SU-DHL-6 (cell line): ENCODE results near the gene TSPAN31.

Source experiments
- CTCF ChIP-seq: fragments of 200-600 bp; sonication (generic); IDR thresholded peaks from one replicate; pipeline ENCODE4 v1.5.1; 2017; ENCODE audit warnings: antibody characterized with exemption, mild to moderate bottlenecking, low read length, moderate library complexity; ENCODE audit not compliant: insufficient read depth, poor library complexity, severe bottlenecking
- EZH2phosphoT487 ChIP-seq: fragments of 200-600 bp; sonication (generic), shearing (Covaris generic); conservative IDR thresholded peaks from 2 replicates; pipeline ENCODE4 v1.6.1; 2018; ENCODE audit warnings: mild to moderate bottlenecking, antibody characterized with exemption, low read length, moderate library complexity, mixed read lengths

GRCh38 chr12:57722716-57723629, 21.9 kb upstream of the TSPAN31 start:
- TF ChIP-seq CTCF (no peak), EZH2phosphoT487 (no peak)
